Activated naive CD4-positive, alpha-beta T cell treated with anti-CD3 and anti-CD28 coated beads, Interleukin-2, amount 10 ng/mL, durations not matched to agents 7 days and 5 days (primary cell): ENCODE results near the gene POLE.

Experiments used
- CTCF ChIA-PET: fragments of 350-600 bp; sonication (Branson Sonifier 250); formaldehyde crosslinking; loops from one replicate; lab custom pipeline; 2021; ENCODE audit warnings: antibody characterized with exemption; lab: Charles Lee
- DNase-seq: peaks from one replicate; pipeline ENCODE4 v3.0.0-alpha.2; 2020
- H3K27ac Mint-ChIP-seq: one replicate; pipeline ENCODE4 v1.8.0; 2021; ENCODE audit warnings: mild to moderate bottlenecking, moderate library complexity, mixed read lengths
- H3K27me3 Mint-ChIP-seq: one replicate; pipeline ENCODE4 v1.8.0; 2021; ENCODE audit warnings: mild to moderate bottlenecking, mixed read lengths
- H3K36me3 Mint-ChIP-seq: one replicate; pipeline ENCODE4 v1.8.0; 2021; ENCODE audit warnings: mixed read lengths
- H3K4me1 Mint-ChIP-seq: one replicate; pipeline ENCODE4 v1.8.0; 2021; ENCODE audit warnings: mixed read lengths
- H3K4me3 Mint-ChIP-seq: one replicate; pipeline ENCODE4 v1.8.0; 2021; ENCODE audit warnings: mild to moderate bottlenecking, moderate library complexity, mixed read lengths
- H3K9me3 Mint-ChIP-seq: one replicate; pipeline ENCODE4 v1.8.0; 2021; ENCODE audit warnings: mixed read lengths

The POLE gene

GRCh38 chr12:132724506-132725241 is 37.5 kb upstream of the POLE start:
- Mint-ChIP-seq H3K4me1 (no peaks in the 10 kb centered on the region), H3K27ac (no peak overlapping the region), H3K27me3 (no peaks in the 10 kb centered on the region), H3K9me3 (no peaks in the 10 kb centered on the region), H3K4me3 (no peak overlapping the region), H3K36me3 (peaks cover 56% of the 10 kb centered on the region)
- no peak for DNase-seq
- CTCF ChIA-PET: no interaction called here

- H3K4me1 Mint-ChIP-seq: no peaks in the 10 kb centered on the region
- no peaks in the 10 kb centered on the region for H3K27me3 Mint-ChIP-seq
- H3K9me3 Mint-ChIP-seq: no peaks in the 10 kb centered on the region
- peaks cover 59% of the 10 kb centered on the region for H3K36me3 Mint-ChIP-seq
- CTCF ChIA-PET: no interaction called here
- no peak overlapping the region for H3K27ac Mint-ChIP-seq
- DNase-seq: no peak
- H3K4me3 Mint-ChIP-seq: no peak overlapping the region
Measured at GRCh38 chr12:132723764-132724140, 36.6 kb upstream of the POLE start.

- CTCF ChIA-PET: no interaction called here
- H3K9me3 Mint-ChIP-seq: no peaks in the 10 kb centered on the region
- no peak overlapping the region for H3K27ac Mint-ChIP-seq
- H3K4me1 Mint-ChIP-seq: no peaks in the 10 kb centered on the region
- H3K4me3 Mint-ChIP-seq: no peak overlapping the region
- no peaks in the 10 kb centered on the region for H3K27me3 Mint-ChIP-seq
- no peak for DNase-seq
- H3K36me3 Mint-ChIP-seq: peaks cover 55% of the 10 kb centered on the region
Measured at GRCh38 chr12:132723015-132723763, 36.0 kb upstream of the POLE start.

- DNase-seq: no peak
- H3K27me3 Mint-ChIP-seq: no peaks in the 10 kb centered on the region
- H3K9me3 Mint-ChIP-seq: no peaks in the 10 kb centered on the region
- CTCF ChIA-PET: no interaction called here
- no peak overlapping the region for H3K4me3 Mint-ChIP-seq
- H3K4me1 Mint-ChIP-seq: no peaks in the 10 kb centered on the region
- no peak overlapping the region for H3K27ac Mint-ChIP-seq
- H3K36me3 Mint-ChIP-seq: peaks cover 47% of the 10 kb centered on the region
Measured at GRCh38 chr12:132720606-132721345, 33.6 kb upstream of the POLE start.

GRCh38 chr12:132719954-132720324 is 32.8 kb upstream of the POLE start:
- CTCF ChIA-PET: no interaction called here
- H3K27ac Mint-ChIP-seq: no peak overlapping the region
- H3K4me3 Mint-ChIP-seq: no peak overlapping the region
- DNase-seq: no peak
- H3K27me3 Mint-ChIP-seq: no peaks in the 10 kb centered on the region
- no peaks in the 10 kb centered on the region for H3K4me1 Mint-ChIP-seq
- peaks cover 40% of the 10 kb centered on the region for H3K36me3 Mint-ChIP-seq
- H3K9me3 Mint-ChIP-seq: no peaks in the 10 kb centered on the region

- Mint-ChIP-seq H3K27me3 (no peaks in the 10 kb centered on the region), H3K9me3 (no peaks in the 10 kb centered on the region), H3K36me3 (peaks cover 43% of the 10 kb centered on the region), H3K4me3 (no peak overlapping the region), H3K27ac (no peak overlapping the region), H3K4me1 (no peaks in the 10 kb centered on the region)
- no peak for DNase-seq
- CTCF ChIA-PET: no interaction called here
Measured at GRCh38 chr12:132719141-132719953, 32.2 kb upstream of the POLE start.

- Mint-ChIP-seq H3K27ac (no peak overlapping the region), H3K9me3 (no peaks in the 10 kb centered on the region)
- CTCF ChIA-PET: no interaction called here
Measured at GRCh38 chr12:132718644-132719043, 31.5 kb upstream of the POLE start.

GRCh38 chr12:132717531-132718387 is 30.6 kb upstream of the POLE start:
- H3K27me3 Mint-ChIP-seq: no peaks in the 10 kb centered on the region
- CTCF ChIA-PET: no interaction called here
- H3K27ac Mint-ChIP-seq: peak overlapping the region; percentile 19
- H3K4me1 Mint-ChIP-seq: peaks cover 8% of the 10 kb centered on the region
- H3K4me3 Mint-ChIP-seq: no peak overlapping the region
- H3K36me3 Mint-ChIP-seq: peaks cover 37% of the 10 kb centered on the region
- DNase-seq: no peak
- H3K9me3 Mint-ChIP-seq: no peaks in the 10 kb centered on the region

More at GRCh38 chr12:132718644-132719043, 31.5 kb upstream of the POLE start:
- H3K4me3 Mint-ChIP-seq: no peak overlapping the region
- peaks cover 39% of the 10 kb centered on the region for H3K36me3 Mint-ChIP-seq
- H3K4me1 Mint-ChIP-seq: no peaks in the 10 kb centered on the region
- no peaks in the 10 kb centered on the region for H3K27me3 Mint-ChIP-seq
- no peak for DNase-seq

GRCh38 chr12:132717011-132717410 is 29.9 kb upstream of the POLE start:
- Mint-ChIP-seq H3K27me3 (no peaks in the 10 kb centered on the region), H3K9me3 (no peaks in the 10 kb centered on the region), H3K4me1 (peaks cover 14% of the 10 kb centered on the region), H3K27ac (no peak overlapping the region), H3K36me3 (peaks cover 37% of the 10 kb centered on the region), H3K4me3 (no peak overlapping the region)
- CTCF ChIA-PET: no interaction called here
- DNase-seq: no peak

GRCh38 chr12:132716356-132716755 is 29.2 kb upstream of the POLE start:
- Mint-ChIP-seq H3K36me3 (peaks cover 34% of the 10 kb centered on the region), H3K4me3 (no peak overlapping the region), H3K27me3 (no peaks in the 10 kb centered on the region), H3K27ac (no peak overlapping the region), H3K4me1 (peaks cover 19% of the 10 kb centered on the region), H3K9me3 (no peaks in the 10 kb centered on the region)
- CTCF ChIA-PET: no interaction called here
- DNase-seq: no peak

GRCh38 chr12:132715874-132716273 is 28.7 kb upstream of the POLE start:
- H3K4me3 Mint-ChIP-seq: no peak overlapping the region
- peaks cover 31% of the 10 kb centered on the region for H3K36me3 Mint-ChIP-seq
- H3K27me3 Mint-ChIP-seq: no peaks in the 10 kb centered on the region
- no peak overlapping the region for H3K27ac Mint-ChIP-seq
- DNase-seq: no peak
- H3K9me3 Mint-ChIP-seq: no peaks in the 10 kb centered on the region
- CTCF ChIA-PET: no interaction called here
- H3K4me1 Mint-ChIP-seq: peaks cover 20% of the 10 kb centered on the region

GRCh38 chr12:132713123-132713522 is 26.0 kb upstream of the POLE start:
- peaks cover 25% of the 10 kb centered on the region for H3K4me1 Mint-ChIP-seq
- H3K36me3 Mint-ChIP-seq: peaks cover 26% of the 10 kb centered on the region
- H3K4me3 Mint-ChIP-seq: peak overlapping the region; percentile 15
- CTCF ChIA-PET: no interaction called here
- no peak for DNase-seq
- no peaks in the 10 kb centered on the region for H3K9me3 Mint-ChIP-seq
- no peak overlapping the region for H3K27ac Mint-ChIP-seq
- no peaks in the 10 kb centered on the region for H3K27me3 Mint-ChIP-seq

- no peaks in the 10 kb centered on the region for H3K9me3 Mint-ChIP-seq
- peaks cover 24% of the 10 kb centered on the region for H3K36me3 Mint-ChIP-seq
- H3K4me3 Mint-ChIP-seq: peak overlapping the region; percentile 82
- peaks cover 28% of the 10 kb centered on the region for H3K4me1 Mint-ChIP-seq
- no peaks in the 10 kb centered on the region for H3K27me3 Mint-ChIP-seq
- peak; percentile 49 for DNase-seq
- CTCF ChIA-PET: no interaction called here
- peak overlapping the region; percentile 49 for H3K27ac Mint-ChIP-seq
Measured at GRCh38 chr12:132711080-132711843, 24.1 kb upstream of the POLE start.
